Measurements from ENCODE around the gene CGB7.
"Not testable (repeated sequence)": the region's sequence is repeated elsewhere in the genome, so short reads cannot be mapped to it uniquely, and the experiment has no call there.

Gene CGB7

DNA sequence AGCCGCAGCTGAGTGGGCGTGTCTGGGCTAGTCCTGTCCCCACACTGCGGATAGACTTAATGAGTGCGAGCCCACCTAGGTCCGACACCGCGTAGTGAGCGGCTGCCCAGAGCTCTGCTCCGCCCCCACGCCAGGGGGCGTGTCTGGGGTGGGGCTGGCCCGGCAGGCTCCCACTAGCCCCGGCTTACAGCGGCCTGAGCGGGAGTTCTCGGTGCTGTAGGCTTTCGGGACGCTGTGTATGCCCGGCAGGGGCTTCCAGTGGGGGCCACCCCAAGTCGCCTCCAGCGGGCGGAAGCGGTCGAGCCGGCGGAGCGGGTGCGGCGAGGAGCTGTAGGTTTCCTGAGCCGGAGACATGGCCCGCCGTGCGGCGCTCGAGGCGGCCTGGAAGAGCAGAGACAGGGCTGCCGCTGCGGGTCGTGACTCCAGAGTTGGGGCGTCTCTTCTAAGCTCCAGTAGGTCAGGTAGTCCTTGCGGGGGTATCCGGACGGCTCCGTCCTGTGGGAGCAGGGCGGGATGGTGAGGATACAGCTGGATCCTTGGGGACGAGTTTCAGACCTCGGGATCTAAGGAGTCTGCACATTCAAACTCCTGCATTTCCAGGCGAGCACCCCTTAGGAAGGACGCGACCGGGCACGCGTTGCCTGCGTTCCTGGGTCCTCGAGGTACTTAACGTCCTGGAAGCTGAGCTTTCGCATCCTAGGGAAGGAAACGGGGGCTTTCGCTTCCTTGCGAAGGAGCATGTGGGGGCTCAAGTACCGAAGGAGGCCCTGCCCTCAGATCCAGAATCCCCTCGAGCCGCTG, 1.2 kb downstream of the CGB7 start:
- Histone ChIP-seq H3K27ac (ENCODE audit: low read length) (no peak overlapping the region), H3K27me3 (ENCODE audit: insufficient read depth, low read length) (peaks cover 53% of the 10 kb centered on the region), H3K4me1 (ENCODE audit: insufficient read depth, low read length) (0 out of 2 replicates have a peak, but pooled peaks cover 3% of the 10 kb centered on the region), H3K9ac (ENCODE audit: low read depth, low read length) (no peak overlapping the region), H3K4me3 (ENCODE audit: low read length) (peak overlapping the region; percentile 65), H3K9me3 (ENCODE audit: insufficient read depth, low read depth, low read length) (no peaks in the 10 kb centered on the region), H3K36me3 (ENCODE audit: insufficient read depth, low read depth, low read length) (no peaks in the 10 kb centered on the region)

- H3K4me3 ChIP-seq (ENCODE audit: low read length); H3K4me1 ChIP-seq (ENCODE audit: insufficient read depth, low read length); H3K27me3 ChIP-seq (ENCODE audit: insufficient read depth, low read length); H3K27ac ChIP-seq (ENCODE audit: low read length); H3K36me3 ChIP-seq (ENCODE audit: insufficient read depth, low read depth, low read length); H3K9ac ChIP-seq (ENCODE audit: low read depth, low read length); H3K9me3 ChIP-seq (ENCODE audit: insufficient read depth, low read depth, low read length): not testable (repeated sequence)
Measured at GRCh38 chr19:49050376-49051033, 7.0 kb downstream of the CGB7 start.

DNA sequence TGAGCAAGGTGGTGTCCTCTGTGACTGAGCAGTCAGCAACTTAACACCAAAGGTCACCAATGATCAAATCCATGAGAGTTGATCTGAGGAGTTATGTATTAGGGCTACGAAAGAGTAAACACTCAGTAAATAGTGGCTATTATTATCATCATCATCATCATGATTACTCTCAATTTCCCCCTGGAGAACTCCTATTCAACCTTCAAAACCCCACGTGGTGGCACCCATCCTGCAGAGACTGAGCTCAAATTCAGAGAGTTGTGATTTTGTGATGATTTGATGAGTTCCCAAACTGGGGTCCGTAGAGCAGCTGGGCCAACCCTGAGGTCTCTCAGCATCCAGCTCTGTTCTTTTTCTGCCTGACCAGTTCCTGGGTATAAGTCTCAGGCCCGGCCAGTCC, 7.7 kb downstream of the CGB7 start:
- not testable (repeated sequence) for H3K27ac ChIP-seq (ENCODE audit: low read length); H3K4me1 ChIP-seq (ENCODE audit: insufficient read depth, low read length); H3K4me3 ChIP-seq (ENCODE audit: low read length); H3K27me3 ChIP-seq (ENCODE audit: insufficient read depth, low read length); H3K9ac ChIP-seq (ENCODE audit: low read depth, low read length); H3K9me3 ChIP-seq (ENCODE audit: insufficient read depth, low read depth, low read length); H3K36me3 ChIP-seq (ENCODE audit: insufficient read depth, low read depth, low read length)

DNA sequence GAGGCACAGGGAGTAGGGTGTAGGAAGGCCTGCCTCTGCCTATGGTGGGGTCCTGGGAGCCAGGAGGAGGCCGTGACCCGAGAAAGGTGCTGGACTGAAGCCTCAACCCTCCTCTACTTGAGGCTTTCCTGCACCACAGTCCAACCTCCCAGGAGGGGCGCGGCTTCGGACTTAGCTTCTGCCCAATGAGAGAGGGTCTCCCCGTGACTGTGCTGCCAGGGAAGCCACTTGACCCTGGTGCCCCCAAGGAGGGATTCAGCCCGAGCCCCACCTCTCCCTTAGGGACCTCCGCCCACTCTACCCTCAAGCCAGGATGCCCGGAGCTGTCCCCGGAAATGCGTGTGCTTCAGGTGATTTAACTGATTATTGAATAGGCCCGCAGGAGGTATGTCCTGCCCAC, 8.5 kb downstream of the CGB7 start, which contains the start of gene CGB8:
CGB8 (minus strand) TSS at position 101 of the 400 bp plus-strand sequence. CDS start 372 bp downstream, outside the sequence.
- not testable (repeated sequence) for H3K4me1 ChIP-seq (ENCODE audit: insufficient read depth, low read length); H3K9me3 ChIP-seq (ENCODE audit: insufficient read depth, low read depth, low read length); H3K27ac ChIP-seq (ENCODE audit: low read length); H3K9ac ChIP-seq (ENCODE audit: low read depth, low read length); H3K36me3 ChIP-seq (ENCODE audit: insufficient read depth, low read depth, low read length); H3K4me3 ChIP-seq (ENCODE audit: low read length); H3K27me3 ChIP-seq (ENCODE audit: insufficient read depth, low read length)

GRCh38 chr19:49043548-49043947, 14.0 kb downstream of the CGB7 start, which contains the start of gene CGB5:
TSS of gene CGB5 (plus strand) at chr19:49043848. CDS start at chr19:49044210, 362 bp downstream.
- not testable (repeated sequence) for H3K9ac ChIP-seq (ENCODE audit: low read depth, low read length); H3K4me1 ChIP-seq (ENCODE audit: insufficient read depth, low read length); H3K4me3 ChIP-seq (ENCODE audit: low read length); H3K27me3 ChIP-seq (ENCODE audit: insufficient read depth, low read length); H3K27ac ChIP-seq (ENCODE audit: low read length); H3K9me3 ChIP-seq (ENCODE audit: insufficient read depth, low read depth, low read length); H3K36me3 ChIP-seq (ENCODE audit: insufficient read depth, low read depth, low read length)

DNA sequence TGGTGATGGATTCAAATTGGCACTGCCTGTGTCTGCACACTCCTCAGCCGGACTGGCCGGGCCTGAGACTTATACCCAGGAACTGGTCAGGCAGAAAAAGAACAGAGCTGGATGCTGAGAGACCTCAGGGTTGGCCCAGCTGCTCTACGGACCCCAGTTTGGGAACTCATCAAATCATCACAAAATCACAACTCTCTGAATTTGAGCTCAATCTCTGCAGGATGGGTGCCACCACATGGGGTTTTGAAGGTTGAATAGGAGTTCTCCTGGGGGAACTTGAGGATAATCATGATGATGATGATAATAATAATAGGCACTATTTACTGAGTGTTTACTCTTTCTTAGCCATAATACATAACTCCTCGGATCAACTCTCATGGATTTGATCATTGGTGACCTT, 14.9 kb downstream of the CGB7 start:
- H3K9ac ChIP-seq (ENCODE audit: low read depth, low read length); H3K9me3 ChIP-seq (ENCODE audit: insufficient read depth, low read depth, low read length); H3K4me1 ChIP-seq (ENCODE audit: insufficient read depth, low read length); H3K27me3 ChIP-seq (ENCODE audit: insufficient read depth, low read length); H3K27ac ChIP-seq (ENCODE audit: low read length); H3K36me3 ChIP-seq (ENCODE audit: insufficient read depth, low read depth, low read length); H3K4me3 ChIP-seq (ENCODE audit: low read length): not testable (repeated sequence)

- Histone ChIP-seq H3K4me3 (ENCODE audit: low read length) (no peak overlapping the region), H3K36me3 (ENCODE audit: insufficient read depth, low read depth, low read length) (no peaks in the 10 kb centered on the region), H3K4me1 (ENCODE audit: insufficient read depth, low read length) (no peaks in the 10 kb centered on the region), H3K27me3 (ENCODE audit: insufficient read depth, low read length) (no peaks in the 10 kb centered on the region), H3K9me3 (ENCODE audit: insufficient read depth, low read depth, low read length) (no peaks in the 10 kb centered on the region), H3K27ac (ENCODE audit: low read length) (no peak overlapping the region), H3K9ac (ENCODE audit: low read depth, low read length) (no peak overlapping the region)
Measured at GRCh38 chr19:49042177-49042576, 15.4 kb downstream of the CGB7 start.

DNA sequence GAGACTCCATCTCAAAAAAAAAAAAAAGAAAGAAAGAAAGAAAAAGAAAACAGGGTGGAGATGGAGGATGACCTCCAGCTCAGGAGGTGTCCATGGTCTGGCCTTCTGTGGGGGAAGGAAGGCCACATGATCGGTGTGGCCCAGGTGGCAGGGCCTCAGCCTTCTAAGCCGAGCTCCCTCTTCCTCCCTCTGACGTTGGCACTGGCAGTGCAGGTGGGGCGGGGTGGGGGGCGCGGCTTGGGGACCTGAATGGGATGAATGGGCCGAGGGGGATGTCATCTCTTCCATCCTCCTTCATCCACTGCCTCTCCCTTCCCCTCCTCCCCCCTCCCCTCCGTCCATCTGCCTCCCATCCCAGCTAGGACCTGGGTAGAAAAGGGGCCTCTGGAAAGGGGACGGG, 17.8 kb downstream of the CGB7 start:
- H3K27ac ChIP-seq (ENCODE audit: low read length); H3K36me3 ChIP-seq (ENCODE audit: insufficient read depth, low read depth, low read length); H3K27me3 ChIP-seq (ENCODE audit: insufficient read depth, low read length); H3K9ac ChIP-seq (ENCODE audit: low read depth, low read length); H3K9me3 ChIP-seq (ENCODE audit: insufficient read depth, low read depth, low read length); H3K4me3 ChIP-seq (ENCODE audit: low read length); H3K4me1 ChIP-seq (ENCODE audit: insufficient read depth, low read length): not testable (repeated sequence)

DNA sequence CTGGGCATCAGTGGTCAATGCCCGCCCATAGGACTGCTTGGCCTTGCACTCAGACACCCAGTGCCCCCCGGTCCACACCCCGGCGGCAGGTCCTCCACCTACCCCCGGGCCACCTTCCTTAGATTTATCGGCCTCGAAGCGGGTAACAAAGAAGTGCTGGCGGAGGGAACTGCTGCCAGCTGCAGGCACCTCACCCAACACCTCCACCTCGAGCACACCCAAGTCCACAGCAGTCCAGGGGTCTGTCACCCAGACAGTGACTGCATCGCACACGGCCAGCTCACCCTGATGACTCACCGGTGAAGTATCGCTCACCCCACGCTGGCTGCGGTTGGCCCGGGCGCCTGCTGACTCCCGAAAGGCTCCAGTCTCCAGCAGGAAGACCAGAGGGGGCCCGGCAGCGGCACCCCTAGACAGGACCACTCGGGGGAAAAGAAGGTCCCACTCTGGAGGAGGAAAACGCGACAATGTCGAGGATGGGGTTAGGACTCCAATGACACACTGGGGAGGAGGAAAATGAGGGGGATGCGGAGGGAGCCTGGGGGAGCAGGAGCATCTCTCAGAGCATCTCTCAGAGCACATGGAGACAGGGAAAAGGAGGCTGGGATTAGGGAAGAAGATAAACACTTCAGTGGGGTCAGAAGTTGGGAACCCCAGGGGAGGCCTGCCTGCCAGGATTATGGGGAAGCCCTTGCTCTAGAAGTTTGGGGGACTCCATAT, 18.8 kb downstream of the CGB7 start:
- H3K4me1 ChIP-seq (ENCODE audit: insufficient read depth, low read length); H3K27ac ChIP-seq (ENCODE audit: low read length); H3K36me3 ChIP-seq (ENCODE audit: insufficient read depth, low read depth, low read length); H3K9ac ChIP-seq (ENCODE audit: low read depth, low read length); H3K27me3 ChIP-seq (ENCODE audit: insufficient read depth, low read length); H3K9me3 ChIP-seq (ENCODE audit: insufficient read depth, low read depth, low read length); H3K4me3 ChIP-seq (ENCODE audit: low read length): not testable (repeated sequence)

DNA sequence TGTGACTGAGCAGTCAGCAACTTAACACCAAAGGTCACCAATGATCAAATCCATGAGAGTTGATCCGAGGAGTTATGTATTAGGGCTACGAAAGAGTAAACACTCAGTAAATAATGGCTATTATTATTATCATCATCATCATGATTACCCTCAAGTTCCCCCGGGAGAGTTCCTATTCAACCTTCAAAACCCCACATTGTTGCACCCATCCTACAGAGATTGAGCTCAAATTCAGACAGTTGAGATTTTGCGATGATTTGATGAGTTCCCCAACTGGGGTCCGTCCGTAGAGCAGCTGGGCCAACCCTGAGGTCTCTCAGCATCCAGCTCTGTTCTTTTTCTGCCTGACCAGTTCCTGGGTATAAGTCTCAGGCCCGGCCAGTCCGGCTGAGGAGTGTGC, 19.4 kb downstream of the CGB7 start:
- H3K9me3 ChIP-seq (ENCODE audit: insufficient read depth, low read depth, low read length); H3K27ac ChIP-seq (ENCODE audit: low read length); H3K9ac ChIP-seq (ENCODE audit: low read depth, low read length); H3K36me3 ChIP-seq (ENCODE audit: insufficient read depth, low read depth, low read length); H3K4me1 ChIP-seq (ENCODE audit: insufficient read depth, low read length); H3K4me3 ChIP-seq (ENCODE audit: low read length); H3K27me3 ChIP-seq (ENCODE audit: insufficient read depth, low read length): not testable (repeated sequence)

DNA sequence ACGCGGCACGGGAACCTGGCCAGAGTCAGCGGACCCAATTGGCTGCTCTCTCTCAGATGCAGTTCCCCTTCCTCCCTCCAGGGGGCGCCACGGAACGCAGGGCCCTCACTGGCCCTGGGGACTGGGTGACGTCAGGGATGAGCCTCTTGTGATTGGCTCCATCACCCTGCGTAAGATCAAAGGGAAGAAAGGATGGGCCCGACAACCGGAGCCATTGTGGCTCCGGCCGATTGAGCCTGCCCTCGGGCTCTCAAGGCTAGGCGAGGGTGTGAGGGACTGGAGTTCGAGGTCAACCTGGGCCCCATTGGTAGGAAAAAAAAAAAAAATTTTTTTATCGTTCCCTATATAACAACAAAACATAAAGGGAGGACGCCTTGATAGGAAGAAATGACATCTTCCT, 20.7 kb downstream of the CGB7 start, which contains the start of gene CGB1:
CGB1 (minus strand) TSS at position 81 of the 400 bp plus-strand sequence. CDS start 184 bp downstream, outside the sequence.
- H3K4me3 ChIP-seq (ENCODE audit: low read length); H3K4me1 ChIP-seq (ENCODE audit: insufficient read depth, low read length); H3K27ac ChIP-seq (ENCODE audit: low read length); H3K36me3 ChIP-seq (ENCODE audit: insufficient read depth, low read depth, low read length); H3K9ac ChIP-seq (ENCODE audit: low read depth, low read length); H3K27me3 ChIP-seq (ENCODE audit: insufficient read depth, low read length); H3K9me3 ChIP-seq (ENCODE audit: insufficient read depth, low read depth, low read length): not testable (repeated sequence)
